ENCODE results near the gene CENPB.
A peak's percentile ranks its signal among the peaks of the same experiment; 100 is the strongest.

Gene CENPB

DNA sequence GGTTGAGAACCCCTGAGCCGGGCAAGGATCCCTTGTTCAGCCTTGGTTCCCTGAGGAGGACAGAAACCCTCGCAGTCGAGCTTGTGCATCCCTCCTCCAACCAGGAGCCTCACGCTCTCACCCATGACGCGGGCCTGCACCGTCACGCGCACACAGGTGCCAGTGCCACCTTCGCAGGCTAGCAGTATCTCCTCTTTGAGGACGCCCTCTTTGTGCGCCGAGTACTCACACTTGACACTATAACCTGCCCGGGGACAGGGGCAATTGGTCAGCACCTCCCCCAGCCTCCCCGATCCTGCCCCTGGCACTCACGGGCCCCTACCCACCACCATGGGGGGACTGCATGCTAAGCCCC is 32.3 kb downstream of the CENPB start:
- no peak overlapping the region for H3K9ac ChIP-seq
- peaks cover 5% of the 10 kb centered on the region for H3K27me3 ChIP-seq (ENCODE audit: control insufficient read depth, insufficient read depth, low read length)
- H3K4me1 ChIP-seq = no peaks in the 10 kb centered on the region
- no peaks in the 10 kb centered on the region for H3K9me3 ChIP-seq (ENCODE audit: control insufficient read depth, low read length)
- no peaks in the 10 kb centered on the region for H3K79me2 ChIP-seq
- no peak overlapping the region for H3K4me2 ChIP-seq (ENCODE audit: low read length)
- H3K36me3 ChIP-seq (ENCODE audit: control insufficient read depth, insufficient read depth, low read length) = no peaks in the 10 kb centered on the region
- TF ChIP-seq, protein P1, sequence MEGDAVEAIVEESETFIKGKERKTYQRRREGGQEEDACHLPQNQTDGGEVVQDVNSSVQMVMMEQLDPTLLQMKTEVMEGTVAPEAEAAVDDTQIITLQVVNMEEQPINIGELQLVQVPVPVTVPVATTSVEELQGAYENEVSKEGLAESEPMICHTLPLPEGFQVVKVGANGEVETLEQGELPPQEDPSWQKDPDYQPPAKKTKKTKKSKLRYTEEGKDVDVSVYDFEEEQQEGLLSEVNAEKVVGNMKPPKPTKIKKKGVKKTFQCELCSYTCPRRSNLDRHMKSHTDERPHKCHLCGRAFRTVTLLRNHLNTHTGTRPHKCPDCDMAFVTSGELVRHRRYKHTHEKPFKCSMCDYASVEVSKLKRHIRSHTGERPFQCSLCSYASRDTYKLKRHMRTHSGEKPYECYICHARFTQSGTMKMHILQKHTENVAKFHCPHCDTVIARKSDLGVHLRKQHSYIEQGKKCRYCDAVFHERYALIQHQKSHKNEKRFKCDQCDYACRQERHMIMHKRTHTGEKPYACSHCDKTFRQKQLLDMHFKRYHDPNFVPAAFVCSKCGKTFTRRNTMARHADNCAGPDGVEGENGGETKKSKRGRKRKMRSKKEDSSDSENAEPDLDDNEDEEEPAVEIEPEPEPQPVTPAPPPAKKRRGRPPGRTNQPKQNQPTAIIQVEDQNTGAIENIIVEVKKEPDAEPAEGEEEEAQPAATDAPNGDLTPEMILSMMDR (IDR thresholded peaks at IDR 0.05) = no peak
- no peak overlapping the region for H3K4me3 ChIP-seq (ENCODE audit: low read depth, low read length)
- H2AFZ ChIP-seq = no peak overlapping the region
- H3K27ac ChIP-seq = no peak overlapping the region

DNA sequence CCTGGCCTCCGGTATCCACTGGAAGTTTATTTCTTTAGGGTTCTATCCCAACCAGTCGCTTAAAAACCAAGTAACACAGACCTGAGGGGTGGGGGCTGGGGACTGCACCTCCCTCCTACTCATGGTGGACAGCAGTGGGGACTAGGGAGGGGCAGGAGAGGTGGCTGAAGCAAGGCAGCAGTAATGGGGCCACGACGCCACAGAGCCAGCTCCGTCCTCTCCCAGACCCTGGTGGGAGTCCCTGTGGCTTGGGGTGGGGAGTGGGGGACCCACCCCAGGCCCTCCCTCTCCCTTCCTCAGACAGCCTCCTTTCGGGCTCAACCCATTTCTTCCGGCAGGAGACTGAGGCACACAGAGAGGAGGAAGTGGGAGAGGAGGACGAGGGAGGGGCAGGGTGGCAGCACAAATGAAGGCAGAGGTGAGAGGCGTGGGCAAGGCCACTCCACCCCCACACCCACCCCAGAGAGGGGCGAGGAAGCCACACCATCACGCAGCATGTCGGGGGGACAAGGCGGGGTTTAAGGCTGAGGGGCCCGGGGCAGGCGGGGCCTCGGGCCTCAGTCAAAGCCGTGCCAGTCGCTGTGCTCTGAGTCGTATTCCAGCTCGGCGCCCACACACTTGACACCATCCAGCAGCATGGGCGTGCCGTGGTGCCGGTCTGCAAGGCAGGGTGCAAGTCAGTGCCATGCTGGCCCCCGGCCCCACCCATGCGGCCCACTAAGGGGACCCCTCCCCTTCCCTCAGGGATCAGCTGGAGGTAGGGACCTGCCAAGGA is 32.9 kb downstream of the CENPB start:
- H3K27me3 ChIP-seq (ENCODE audit: control insufficient read depth, insufficient read depth, low read length) = peaks cover 5% of the 10 kb centered on the region
- no peaks in the 10 kb centered on the region for H3K36me3 ChIP-seq (ENCODE audit: control insufficient read depth, insufficient read depth, low read length)
- no peak overlapping the region for H3K9ac ChIP-seq
- H3K4me1 ChIP-seq = no peaks in the 10 kb centered on the region
- no peak overlapping the region for H3K4me3 ChIP-seq (ENCODE audit: low read depth, low read length)
- no peaks in the 10 kb centered on the region for H3K9me3 ChIP-seq (ENCODE audit: control insufficient read depth, low read length)
- H3K4me2 ChIP-seq (ENCODE audit: low read length) = no peak overlapping the region
- TF ChIP-seq, protein P1 (IDR thresholded peaks at IDR 0.05) = no peak
- H2AFZ ChIP-seq = no peak overlapping the region
- no peak overlapping the region for H3K27ac ChIP-seq
- no peaks in the 10 kb centered on the region for H3K79me2 ChIP-seq

DNA sequence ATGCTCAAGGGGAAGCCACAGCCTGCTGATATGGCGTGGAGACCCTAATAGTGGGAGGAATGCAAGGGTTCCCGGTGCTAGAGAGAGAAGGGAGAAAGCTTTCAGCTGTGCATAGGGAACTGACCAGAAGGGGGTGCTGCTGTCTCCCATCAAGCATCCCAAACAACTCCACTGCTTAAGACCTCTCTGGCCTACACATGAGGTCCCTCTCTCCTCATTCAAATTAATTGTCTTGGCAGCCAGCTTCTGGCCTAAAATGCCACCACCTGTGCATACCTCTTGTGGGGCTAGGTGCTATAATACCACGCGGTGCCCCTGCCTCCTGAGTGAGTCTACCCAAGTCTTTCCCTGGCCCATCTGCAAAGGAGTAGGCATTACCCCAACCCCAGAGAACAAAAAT is 33.4 kb downstream of the CENPB start:
- H3K9ac ChIP-seq = no peak overlapping the region
- no peak overlapping the region for H3K4me3 ChIP-seq (ENCODE audit: low read depth, low read length)
- no peaks in the 10 kb centered on the region for H3K9me3 ChIP-seq (ENCODE audit: control insufficient read depth, low read length)
- peaks cover 5% of the 10 kb centered on the region for H3K27me3 ChIP-seq (ENCODE audit: control insufficient read depth, insufficient read depth, low read length)
- H3K4me2 ChIP-seq (ENCODE audit: low read length) = no peak overlapping the region
- no peak overlapping the region for H2AFZ ChIP-seq
- H3K36me3 ChIP-seq (ENCODE audit: control insufficient read depth, insufficient read depth, low read length) = no peaks in the 10 kb centered on the region
- TF ChIP-seq, protein P1 (IDR thresholded peaks at IDR 0.05) = peak; percentile 79
- H3K27ac ChIP-seq = no peak overlapping the region
- H3K4me1 ChIP-seq = no peaks in the 10 kb centered on the region
- no peaks in the 10 kb centered on the region for H3K79me2 ChIP-seq

DNA sequence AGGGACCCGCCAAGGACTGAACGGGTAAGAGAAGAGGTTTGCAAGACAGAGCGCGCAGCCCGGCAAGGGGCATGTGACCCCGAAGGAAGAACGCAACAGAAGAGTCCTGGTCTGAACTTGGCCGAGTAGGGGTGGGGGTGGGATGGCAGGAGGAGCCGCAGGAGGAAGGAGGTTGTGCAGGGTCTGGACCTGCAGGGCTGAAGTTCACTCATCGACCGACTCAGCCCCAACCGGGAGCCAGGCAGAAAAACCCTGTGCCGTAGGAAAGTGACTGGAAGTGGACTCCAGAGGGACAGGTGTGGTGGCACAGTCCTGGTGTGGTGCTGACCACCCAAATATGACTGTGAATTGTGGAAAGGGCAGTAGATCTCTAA is 34.2 kb downstream of the CENPB start:
- peak overlapping the region; percentile 45 for H3K4me2 ChIP-seq (ENCODE audit: low read length)
- H3K4me3 ChIP-seq (ENCODE audit: low read depth, low read length) = no peak overlapping the region
- peaks cover 5% of the 10 kb centered on the region for H3K27me3 ChIP-seq (ENCODE audit: control insufficient read depth, insufficient read depth, low read length)
- no peaks in the 10 kb centered on the region for H3K79me2 ChIP-seq
- H3K9me3 ChIP-seq (ENCODE audit: control insufficient read depth, low read length) = no peaks in the 10 kb centered on the region
- H3K36me3 ChIP-seq (ENCODE audit: control insufficient read depth, insufficient read depth, low read length) = no peaks in the 10 kb centered on the region
- no peak overlapping the region for H3K9ac ChIP-seq
- TF ChIP-seq, protein P1 (IDR thresholded peaks at IDR 0.05) = no peak
- no peak overlapping the region for H2AFZ ChIP-seq
- H3K27ac ChIP-seq = no peak overlapping the region
- no peaks in the 10 kb centered on the region for H3K4me1 ChIP-seq
